ENCODE results near the gene MYO19. TPM values are rescaled to one million over a fixed set of nuclear protein-coding genes. Genes with fewer than 3 reads are reported as not detected.

MYO19 gene
- total RNA-seq, 1 donor, result 50.1 TPM

DNA sequence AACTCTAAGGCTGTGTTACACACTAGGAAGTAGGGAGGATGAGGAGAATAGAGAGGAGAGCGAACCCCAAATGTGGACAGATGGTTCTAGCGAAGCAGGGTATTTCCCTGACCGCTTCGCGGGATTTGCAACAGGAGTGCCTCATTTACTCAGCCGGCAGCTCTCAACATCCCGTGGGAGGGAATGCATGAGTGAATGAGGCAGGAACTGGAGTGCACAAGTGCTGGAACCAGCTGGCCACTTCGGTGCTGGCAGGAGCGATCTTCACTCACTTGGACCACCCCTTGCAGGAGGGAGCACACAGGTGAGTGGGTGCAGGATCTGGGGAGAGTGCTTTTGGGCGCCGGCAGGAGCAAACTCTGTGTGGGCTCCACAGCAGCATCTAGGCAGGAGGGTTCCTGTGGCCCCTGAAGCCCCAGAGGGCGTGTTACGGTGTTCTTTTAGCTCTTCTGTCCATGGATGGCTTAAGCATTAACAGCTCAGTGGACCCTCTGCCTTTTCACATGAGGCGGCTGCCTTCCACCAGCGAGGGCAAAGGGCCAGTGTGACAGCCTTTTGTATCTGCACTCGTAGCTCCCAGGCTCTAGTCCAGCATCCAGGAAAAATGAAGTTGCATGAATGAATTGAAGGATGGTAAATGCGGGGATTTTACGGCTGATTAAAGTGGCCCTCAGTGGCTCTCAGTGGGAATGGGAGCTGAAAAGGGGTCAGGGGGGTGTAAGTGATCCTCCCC is 65.6 kb downstream of the MYO19 start:
- no peak for DNase-seq (ENCODE audit: low read depth)
- no peak overlapping the region for H3K4me3 ChIP-seq (ENCODE audit: low read depth, low read length)

DNA sequence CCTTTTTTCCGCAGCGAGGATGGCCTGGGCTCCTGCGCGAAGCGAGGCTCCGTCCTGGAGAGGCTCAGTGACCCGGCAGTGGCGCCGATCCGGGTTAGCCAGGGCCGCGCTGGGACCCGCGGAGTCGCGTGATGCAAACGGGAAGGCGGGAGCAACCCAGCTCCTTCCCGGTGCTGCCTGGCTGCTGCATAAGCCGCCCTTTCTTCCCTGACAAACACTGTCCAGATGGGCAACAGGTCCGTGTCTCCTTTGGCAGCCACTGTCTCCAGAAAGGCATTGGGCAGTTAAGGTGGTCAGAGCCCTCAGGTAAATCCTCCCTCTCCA is 69.9 kb downstream of the MYO19 start:
- TF ChIP-seq, protein P1, sequence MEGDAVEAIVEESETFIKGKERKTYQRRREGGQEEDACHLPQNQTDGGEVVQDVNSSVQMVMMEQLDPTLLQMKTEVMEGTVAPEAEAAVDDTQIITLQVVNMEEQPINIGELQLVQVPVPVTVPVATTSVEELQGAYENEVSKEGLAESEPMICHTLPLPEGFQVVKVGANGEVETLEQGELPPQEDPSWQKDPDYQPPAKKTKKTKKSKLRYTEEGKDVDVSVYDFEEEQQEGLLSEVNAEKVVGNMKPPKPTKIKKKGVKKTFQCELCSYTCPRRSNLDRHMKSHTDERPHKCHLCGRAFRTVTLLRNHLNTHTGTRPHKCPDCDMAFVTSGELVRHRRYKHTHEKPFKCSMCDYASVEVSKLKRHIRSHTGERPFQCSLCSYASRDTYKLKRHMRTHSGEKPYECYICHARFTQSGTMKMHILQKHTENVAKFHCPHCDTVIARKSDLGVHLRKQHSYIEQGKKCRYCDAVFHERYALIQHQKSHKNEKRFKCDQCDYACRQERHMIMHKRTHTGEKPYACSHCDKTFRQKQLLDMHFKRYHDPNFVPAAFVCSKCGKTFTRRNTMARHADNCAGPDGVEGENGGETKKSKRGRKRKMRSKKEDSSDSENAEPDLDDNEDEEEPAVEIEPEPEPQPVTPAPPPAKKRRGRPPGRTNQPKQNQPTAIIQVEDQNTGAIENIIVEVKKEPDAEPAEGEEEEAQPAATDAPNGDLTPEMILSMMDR (IDR thresholded peaks at IDR 0.05; ENCODE audit: insufficient read depth, low read depth, low read length), result no peak
- H3K4me3 ChIP-seq (ENCODE audit: low read depth, low read length), result no peak overlapping the region
- no peak for DNase-seq (ENCODE audit: low read depth)

More for the DNA sequence above, 65.6 kb downstream of the MYO19 start:
- TF ChIP-seq, protein P1 (IDR thresholded peaks at IDR 0.05; ENCODE audit: insufficient read depth, low read depth, low read length), result no peak

DNA sequence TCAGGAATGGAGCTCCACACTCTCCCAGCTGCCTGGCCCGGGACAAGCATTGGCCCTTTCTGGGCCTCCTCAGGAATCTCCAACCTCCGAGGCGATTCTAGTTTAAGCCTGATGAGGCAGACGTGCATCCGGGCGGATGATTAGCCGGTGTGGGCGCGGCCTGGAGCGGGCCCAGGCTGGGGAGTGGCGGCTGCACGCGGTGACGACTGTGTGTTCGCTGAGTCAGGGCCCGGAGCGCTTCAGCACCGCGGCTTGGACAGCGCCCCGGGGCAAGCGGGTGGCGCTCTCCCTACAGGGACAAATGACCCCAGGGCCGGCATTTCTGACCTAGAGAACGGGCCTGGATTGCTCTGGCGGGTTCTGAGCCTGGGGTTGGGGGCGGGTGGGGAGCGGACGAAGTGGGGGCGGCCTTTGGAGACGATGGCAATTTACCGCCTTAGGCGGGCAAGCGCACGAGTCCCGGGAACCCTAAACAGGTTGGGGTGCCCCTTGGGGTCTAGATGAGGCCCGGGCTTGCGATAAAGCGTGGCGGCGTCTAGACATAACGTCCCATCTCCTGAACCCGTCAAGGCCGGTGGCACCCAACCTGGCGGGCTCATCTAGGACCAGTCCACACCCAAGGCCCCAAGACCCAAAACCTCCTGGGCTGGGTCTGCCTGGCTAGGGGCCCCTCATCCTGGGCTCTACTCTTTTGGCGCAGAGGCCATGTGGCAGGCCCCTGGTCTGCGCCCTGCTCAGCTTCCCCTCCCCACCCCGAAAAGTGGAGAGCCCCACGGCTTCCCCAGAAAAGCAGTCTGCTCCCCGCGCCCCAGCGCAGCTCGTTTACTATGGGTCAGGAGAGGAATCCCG is 70.5 kb downstream of the MYO19 start:
- peak; percentile 72 for DNase-seq (ENCODE audit: low read depth)
- TF ChIP-seq, protein P1 (IDR thresholded peaks at IDR 0.05; ENCODE audit: insufficient read depth, low read depth, low read length), result no peak
- H3K4me3 ChIP-seq (ENCODE audit: low read depth, low read length), result no peak overlapping the region

DNA sequence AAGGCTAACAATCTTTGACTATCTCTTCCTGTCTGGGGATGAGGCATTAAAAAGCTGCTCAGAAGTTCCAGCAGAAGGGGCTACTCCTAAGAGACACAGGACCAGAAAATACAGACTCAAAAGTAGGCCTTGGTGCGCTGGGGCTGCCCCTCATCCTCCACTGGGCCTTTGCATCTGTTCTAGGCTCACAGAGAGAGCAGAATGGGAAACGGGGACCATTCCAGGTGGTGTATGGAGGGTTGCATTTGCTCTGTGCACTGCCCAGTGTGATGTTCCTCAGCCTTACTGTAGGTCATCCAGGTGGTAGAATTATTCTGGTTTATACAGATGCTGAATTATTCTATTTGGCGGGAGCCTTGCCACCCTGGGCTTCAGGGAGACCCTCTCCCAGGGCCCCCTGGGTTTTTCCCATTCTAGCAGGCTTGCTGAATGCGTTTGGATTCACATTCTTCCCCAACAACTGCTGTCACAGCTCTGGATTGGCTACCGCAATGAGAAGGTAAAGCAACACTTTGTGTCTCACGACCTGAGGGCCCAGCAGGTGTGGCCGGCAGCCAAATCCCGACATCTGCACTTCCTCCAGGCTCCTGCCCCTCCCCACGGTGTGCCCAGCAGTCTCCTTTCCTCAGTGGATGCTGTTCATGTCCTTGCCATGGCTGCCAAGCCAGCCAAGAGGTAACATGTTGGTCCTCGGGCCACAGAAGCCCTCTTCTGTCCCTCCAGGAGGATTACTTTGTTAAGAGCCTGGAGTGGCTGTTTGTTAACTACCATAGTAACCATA is 73.1 kb downstream of the MYO19 start:
- TF ChIP-seq, protein P1 (IDR thresholded peaks at IDR 0.05; ENCODE audit: insufficient read depth, low read depth, low read length), result no peak
- no peak overlapping the region for H3K4me3 ChIP-seq (ENCODE audit: low read depth, low read length)
- DNase-seq (ENCODE audit: low read depth), result no peak

DNA sequence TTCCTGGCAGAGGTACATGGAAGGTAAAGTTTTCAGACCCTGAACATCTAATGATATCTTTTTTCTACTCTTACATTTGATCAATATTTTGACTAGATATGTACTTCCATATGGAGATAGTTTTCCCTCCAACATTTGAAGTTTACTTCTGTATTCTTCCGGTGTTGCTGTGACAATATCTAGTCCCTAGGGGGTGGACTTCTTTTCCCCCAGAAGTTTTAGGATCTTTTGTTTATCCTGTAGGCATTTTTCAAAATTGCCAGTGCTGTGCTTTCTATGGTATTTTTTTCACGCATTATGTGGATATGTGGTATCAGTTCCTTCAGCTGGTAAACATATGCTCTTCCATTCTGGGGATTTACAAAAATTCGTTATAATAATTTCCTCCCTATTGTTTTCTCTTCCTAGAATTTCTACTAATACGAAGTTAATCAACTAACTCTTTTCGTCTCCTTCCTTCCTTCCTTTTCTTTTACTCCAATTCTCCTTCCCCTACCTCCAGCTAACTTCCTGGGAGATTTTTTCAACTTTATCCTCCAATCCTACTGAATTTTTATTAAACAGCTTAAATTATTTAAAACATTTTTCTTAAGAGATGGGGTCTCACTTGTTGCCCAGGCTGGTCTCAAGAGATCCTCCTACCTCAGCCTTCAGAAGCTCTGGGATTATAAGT is 74.3 kb downstream of the MYO19 start:
- H3K4me3 ChIP-seq (ENCODE audit: low read depth, low read length), result no peak overlapping the region
- TF ChIP-seq, protein P1 (IDR thresholded peaks at IDR 0.05; ENCODE audit: insufficient read depth, low read depth, low read length), result peak; percentile 11
- no peak for DNase-seq (ENCODE audit: low read depth)

DNA sequence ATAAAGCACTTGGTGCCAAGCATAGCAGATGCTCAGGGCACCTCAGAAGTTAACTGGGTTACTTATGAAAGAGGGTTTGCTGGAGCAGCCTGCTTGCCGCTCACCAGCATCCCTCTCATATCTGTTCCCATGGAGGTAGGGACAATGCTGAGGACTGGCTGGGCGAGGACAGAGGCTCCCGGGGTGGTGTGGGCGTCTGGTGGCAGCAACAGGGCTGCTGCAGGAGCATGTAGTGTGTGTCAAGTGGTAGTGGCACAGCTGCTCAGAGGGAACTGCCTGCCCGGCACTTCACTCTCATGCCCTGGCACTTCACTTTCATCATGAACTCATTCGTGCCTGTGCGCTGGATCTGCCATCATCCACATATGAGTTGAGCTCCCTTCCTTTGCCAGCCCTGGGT is 75.1 kb downstream of the MYO19 start:
- H3K4me3 ChIP-seq (ENCODE audit: low read depth, low read length), result no peak overlapping the region
- no peak for DNase-seq (ENCODE audit: low read depth)
- TF ChIP-seq, protein P1 (IDR thresholded peaks at IDR 0.05; ENCODE audit: insufficient read depth, low read depth, low read length), result no peak
